ENCODE data around the gene ZNF804B.

ZNF804B gene

GRCh38 chr7:88845091-88845490 lies 85.6 kb downstream of the ZNF804B start:
- H3K36me3 ChIP-seq (ENCODE audit: insufficient read depth, low read depth, low read length), result no peaks in the 10 kb centered on the region
- no peaks in the 10 kb centered on the region for H3K9me3 ChIP-seq (ENCODE audit: insufficient read depth, low read depth, low read length)

GRCh38 chr7:88851220-88851619 lies 91.7 kb downstream of the ZNF804B start:
- Histone ChIP-seq H3K4me1 (ENCODE audit: insufficient read depth, low read length) (no peaks in the 10 kb centered on the region), H3K9me3 (ENCODE audit: insufficient read depth, low read depth, low read length) (peaks cover 7% of the 10 kb centered on the region), H3K4me3 (ENCODE audit: low read length) (no peak overlapping the region), H3K9ac (ENCODE audit: low read depth, low read length) (no peak overlapping the region), H3K27me3 (ENCODE audit: insufficient read depth, low read length) (no peaks in the 10 kb centered on the region), H3K27ac (ENCODE audit: low read length) (no peak overlapping the region), H3K36me3 (ENCODE audit: insufficient read depth, low read depth, low read length) (no peaks in the 10 kb centered on the region)

More at GRCh38 chr7:88845091-88845490, 85.6 kb downstream of the ZNF804B start:
- H3K27ac ChIP-seq (ENCODE audit: low read length), result no peak overlapping the region
- H3K27me3 ChIP-seq (ENCODE audit: insufficient read depth, low read length), result no peaks in the 10 kb centered on the region
- H3K4me1 ChIP-seq (ENCODE audit: insufficient read depth, low read length), result no peaks in the 10 kb centered on the region
- H3K4me3 ChIP-seq (ENCODE audit: low read length), result no peak overlapping the region
- no peak overlapping the region for H3K9ac ChIP-seq (ENCODE audit: low read depth, low read length)

- Histone ChIP-seq H3K27me3 (ENCODE audit: insufficient read depth, low read length) (no peaks in the 10 kb centered on the region), H3K4me1 (ENCODE audit: insufficient read depth, low read length) (no peaks in the 10 kb centered on the region), H3K9ac (ENCODE audit: low read depth, low read length) (no peak overlapping the region), H3K27ac (ENCODE audit: low read length) (no peak overlapping the region), H3K9me3 (ENCODE audit: insufficient read depth, low read depth, low read length) (no peaks in the 10 kb centered on the region), H3K36me3 (ENCODE audit: insufficient read depth, low read depth, low read length) (no peaks in the 10 kb centered on the region), H3K4me3 (ENCODE audit: low read length) (no peak overlapping the region)
These were observed 99.8 kb downstream of the ZNF804B start for GRCh38 chr7:88859288-88859687.

- Histone ChIP-seq H3K27me3 (ENCODE audit: insufficient read depth, low read length) (no peaks in the 10 kb centered on the region), H3K9ac (ENCODE audit: low read depth, low read length) (no peak overlapping the region), H3K4me3 (ENCODE audit: low read length) (no peak overlapping the region), H3K9me3 (ENCODE audit: insufficient read depth, low read depth, low read length) (peaks cover 6% of the 10 kb centered on the region; the same call in 1 of the 2 replicates), H3K4me1 (ENCODE audit: insufficient read depth, low read length) (no peaks in the 10 kb centered on the region), H3K27ac (ENCODE audit: low read length) (no peak overlapping the region), H3K36me3 (ENCODE audit: insufficient read depth, low read depth, low read length) (no peaks in the 10 kb centered on the region)
These were observed 106.9 kb downstream of the ZNF804B start for GRCh38 chr7:88866265-88866863.

GRCh38 chr7:88867158-88867557 lies 107.7 kb downstream of the ZNF804B start:
- H3K27me3 ChIP-seq (ENCODE audit: insufficient read depth, low read length), result no peaks in the 10 kb centered on the region
- no peak overlapping the region for H3K4me3 ChIP-seq (ENCODE audit: low read length)
- no peak overlapping the region for H3K9ac ChIP-seq (ENCODE audit: low read depth, low read length)
- H3K27ac ChIP-seq (ENCODE audit: low read length), result no peak overlapping the region
- no peaks in the 10 kb centered on the region for H3K4me1 ChIP-seq (ENCODE audit: insufficient read depth, low read length)
- H3K9me3 ChIP-seq (ENCODE audit: insufficient read depth, low read depth, low read length), result peaks cover 6% of the 10 kb centered on the region; the same call in 1 of the 2 replicates
- H3K36me3 ChIP-seq (ENCODE audit: insufficient read depth, low read depth, low read length), result no peaks in the 10 kb centered on the region

- Histone ChIP-seq H3K4me3 (ENCODE audit: low read length) (no peak overlapping the region), H3K27me3 (ENCODE audit: insufficient read depth, low read length) (no peaks in the 10 kb centered on the region), H3K4me1 (ENCODE audit: insufficient read depth, low read length) (no peaks in the 10 kb centered on the region), H3K9me3 (ENCODE audit: insufficient read depth, low read depth, low read length) (peaks cover 6% of the 10 kb centered on the region; the same call in 1 of the 2 replicates), H3K36me3 (ENCODE audit: insufficient read depth, low read depth, low read length) (no peaks in the 10 kb centered on the region), H3K9ac (ENCODE audit: low read depth, low read length) (no peak overlapping the region), H3K27ac (ENCODE audit: low read length) (no peak overlapping the region)
These were observed 109.0 kb downstream of the ZNF804B start for GRCh38 chr7:88868456-88868855.

- Histone ChIP-seq H3K27ac (ENCODE audit: low read length) (no peak overlapping the region), H3K4me1 (ENCODE audit: insufficient read depth, low read length) (no peaks in the 10 kb centered on the region), H3K27me3 (ENCODE audit: insufficient read depth, low read length) (no peaks in the 10 kb centered on the region)
These were observed 121.6 kb downstream of the ZNF804B start for GRCh38 chr7:88881136-88881535.

GRCh38 chr7:88885131-88885530 lies 125.6 kb downstream of the ZNF804B start:
- no peaks in the 10 kb centered on the region for H3K9me3 ChIP-seq (ENCODE audit: insufficient read depth, low read depth, low read length)
- no peaks in the 10 kb centered on the region for H3K4me1 ChIP-seq (ENCODE audit: insufficient read depth, low read length)
- H3K9ac ChIP-seq (ENCODE audit: low read depth, low read length), result no peak overlapping the region
- H3K27ac ChIP-seq (ENCODE audit: low read length), result no peak overlapping the region
- no peaks in the 10 kb centered on the region for H3K36me3 ChIP-seq (ENCODE audit: insufficient read depth, low read depth, low read length)
- no peaks in the 10 kb centered on the region for H3K27me3 ChIP-seq (ENCODE audit: insufficient read depth, low read length)
- H3K4me3 ChIP-seq (ENCODE audit: low read length), result no peak overlapping the region

More at GRCh38 chr7:88881136-88881535, 121.6 kb downstream of the ZNF804B start:
- no peak overlapping the region for H3K9ac ChIP-seq (ENCODE audit: low read depth, low read length)
- no peaks in the 10 kb centered on the region for H3K36me3 ChIP-seq (ENCODE audit: insufficient read depth, low read depth, low read length)
- no peaks in the 10 kb centered on the region for H3K9me3 ChIP-seq (ENCODE audit: insufficient read depth, low read depth, low read length)
- H3K4me3 ChIP-seq (ENCODE audit: low read length), result no peak overlapping the region

GRCh38 chr7:88888684-88889083 lies 129.2 kb downstream of the ZNF804B start:
- Histone ChIP-seq H3K27ac (ENCODE audit: low read length) (no peak overlapping the region), H3K9ac (ENCODE audit: low read depth, low read length) (no peak overlapping the region), H3K4me1 (ENCODE audit: insufficient read depth, low read length) (no peaks in the 10 kb centered on the region), H3K27me3 (ENCODE audit: insufficient read depth, low read length) (no peaks in the 10 kb centered on the region), H3K36me3 (ENCODE audit: insufficient read depth, low read depth, low read length) (no peaks in the 10 kb centered on the region), H3K4me3 (ENCODE audit: low read length) (no peak overlapping the region), H3K9me3 (ENCODE audit: insufficient read depth, low read depth, low read length) (no peaks in the 10 kb centered on the region)

- no peak overlapping the region for H3K27ac ChIP-seq (ENCODE audit: low read length)
- H3K9me3 ChIP-seq (ENCODE audit: insufficient read depth, low read depth, low read length), result no peaks in the 10 kb centered on the region
- H3K4me1 ChIP-seq (ENCODE audit: insufficient read depth, low read length), result no peaks in the 10 kb centered on the region
- no peaks in the 10 kb centered on the region for H3K36me3 ChIP-seq (ENCODE audit: insufficient read depth, low read depth, low read length)
- H3K27me3 ChIP-seq (ENCODE audit: insufficient read depth, low read length), result no peaks in the 10 kb centered on the region
- no peak overlapping the region for H3K4me3 ChIP-seq (ENCODE audit: low read length)
- no peak overlapping the region for H3K9ac ChIP-seq (ENCODE audit: low read depth, low read length)
These were observed 151.0 kb downstream of the ZNF804B start for GRCh38 chr7:88910516-88910915.

GRCh38 chr7:88912852-88913251 lies 153.4 kb downstream of the ZNF804B start:
- no peaks in the 10 kb centered on the region for H3K36me3 ChIP-seq (ENCODE audit: insufficient read depth, low read depth, low read length)
- H3K9me3 ChIP-seq (ENCODE audit: insufficient read depth, low read depth, low read length), result no peaks in the 10 kb centered on the region
- H3K27me3 ChIP-seq (ENCODE audit: insufficient read depth, low read length), result no peaks in the 10 kb centered on the region
- no peak overlapping the region for H3K4me3 ChIP-seq (ENCODE audit: low read length)
- no peaks in the 10 kb centered on the region for H3K4me1 ChIP-seq (ENCODE audit: insufficient read depth, low read length)
- no peak overlapping the region for H3K27ac ChIP-seq (ENCODE audit: low read length)
- H3K9ac ChIP-seq (ENCODE audit: low read depth, low read length), result no peak overlapping the region

GRCh38 chr7:88915615-88916014 lies 156.1 kb downstream of the ZNF804B start:
- H3K9me3 ChIP-seq (ENCODE audit: insufficient read depth, low read depth, low read length), result no peaks in the 10 kb centered on the region
- no peak overlapping the region for H3K4me3 ChIP-seq (ENCODE audit: low read length)
- H3K36me3 ChIP-seq (ENCODE audit: insufficient read depth, low read depth, low read length), result no peaks in the 10 kb centered on the region
- H3K9ac ChIP-seq (ENCODE audit: low read depth, low read length), result no peak overlapping the region
- H3K27ac ChIP-seq (ENCODE audit: low read length), result no peak overlapping the region
- H3K27me3 ChIP-seq (ENCODE audit: insufficient read depth, low read length), result no peaks in the 10 kb centered on the region
- no peaks in the 10 kb centered on the region for H3K4me1 ChIP-seq (ENCODE audit: insufficient read depth, low read length)
